KMS-11 (cell line): ENCODE data around the gene NGB.

Source experiments
- H2AFZ ChIP-seq: fragments of 200-600 bp; sonication (generic); 2 replicates; pipeline ENCODE4 v1.6.1; 2016; ENCODE audit warnings: antibody characterized with exemption, mixed run types, low read depth
- H3K27ac ChIP-seq: fragments of 200-600 bp; sonication (generic); 2 replicates; pipeline ENCODE4 v1.6.1; 2016; ENCODE audit warnings: mild to moderate bottlenecking, mixed run types
- H3K27me3 ChIP-seq: fragments of 200-600 bp; sonication (generic); 2 replicates; pipeline ENCODE4 v1.6.1; 2017; ENCODE audit warnings: mild to moderate bottlenecking, low read depth, mixed run types, moderate library complexity; ENCODE audit not compliant: insufficient read depth
- H3K36me3 ChIP-seq: fragments of 200-600 bp; sonication (generic); 2 replicates; pipeline ENCODE4 v1.6.1; 2017; ENCODE audit warnings: mild to moderate bottlenecking, mixed run types; ENCODE audit not compliant: insufficient read depth
- H3K4me1 ChIP-seq: fragments of 200-600 bp; sonication (generic); 2 replicates; pipeline ENCODE4 v1.6.1; 2016; ENCODE audit warnings: mild to moderate bottlenecking, low read depth, mixed run types; ENCODE audit not compliant: poor library complexity, severe bottlenecking
- H3K4me2 ChIP-seq: fragments of 200-600 bp; sonication (generic); 2 replicates; pipeline ENCODE4 v1.7.0; 2016; ENCODE audit warnings: mild to moderate bottlenecking, mixed run types
- H3K4me3 ChIP-seq: fragments of 200-600 bp; sonication (generic); IDR thresholded peaks from 2 replicates; pipeline ENCODE4 v1.6.1; 2017; ENCODE audit warnings: low read depth, low read length, mixed read lengths; ENCODE audit not compliant: insufficient read depth
- H3K79me2 ChIP-seq: fragments of 200-600 bp; sonication (generic); 2 replicates; pipeline ENCODE4 v1.6.1; 2016; ENCODE audit warnings: low read depth, mixed run types; ENCODE audit not compliant: insufficient read depth
- H3K9ac ChIP-seq: fragments of 200-600 bp; sonication (generic); 2 replicates; pipeline ENCODE4 v1.6.1; 2016; ENCODE audit warnings: mild to moderate bottlenecking, mixed run types
- H4K20me1 ChIP-seq: fragments of 200-600 bp; sonication (generic); 2 replicates; pipeline ENCODE4 v1.6.1; 2016; ENCODE audit warnings: mild to moderate bottlenecking, mixed run types; ENCODE audit not compliant: insufficient read depth
- TF ChIP-seq, protein P1 (sequence below): fragments of 200-600 bp; sonication (generic); conservative IDR thresholded peaks from 2 replicates; pipeline ENCODE4 v1.6.1; 2017; ENCODE audit warnings: low read depth, mild to moderate bottlenecking, antibody characterized with exemption, low read length, moderate library complexity, mixed read lengths

Gene NGB

DNA sequence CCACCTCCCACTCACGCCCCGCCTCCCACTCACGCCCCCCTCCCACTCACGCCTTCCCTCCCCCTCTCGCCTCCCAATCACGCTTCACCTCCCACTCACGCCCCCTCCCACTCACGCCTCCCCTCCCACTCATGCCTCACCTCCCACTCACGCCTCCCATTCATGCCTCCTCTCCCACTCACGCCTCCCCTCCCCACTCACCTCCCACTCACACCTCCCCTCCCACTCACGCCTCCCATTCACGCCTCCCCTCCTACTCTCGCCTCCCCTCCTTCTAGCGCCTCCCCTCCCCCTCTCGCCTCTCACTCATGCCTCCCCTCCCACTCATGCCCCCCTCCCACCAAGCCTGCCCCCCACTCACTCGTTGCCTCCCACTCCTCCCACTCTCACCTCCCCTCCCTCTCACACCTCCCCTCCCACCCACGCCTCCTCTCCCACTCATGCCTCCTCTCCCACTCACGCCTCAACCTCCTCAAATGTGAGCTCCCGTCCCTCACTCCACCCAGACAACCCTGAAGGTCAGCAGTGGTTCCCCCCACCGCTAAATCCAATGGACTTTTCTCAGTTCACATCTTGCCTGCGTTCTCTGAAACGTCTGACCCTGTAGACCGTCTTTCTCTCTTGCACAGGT, 49.6 kb downstream of the NGB start:
- Histone ChIP-seq H2AFZ (no peak overlapping the region), H3K9ac (no peak overlapping the region), H3K4me1 (no peaks in the 10 kb centered on the region), H3K4me2 (no peak overlapping the region), H3K27ac (no peak overlapping the region), H3K27me3 (no peaks in the 10 kb centered on the region), H3K79me2 (no peaks in the 10 kb centered on the region), H3K4me3 (no peak overlapping the region), H3K36me3 (no peaks in the 10 kb centered on the region), H4K20me1 (no peaks in the 10 kb centered on the region)
- TF ChIP-seq, protein P1, sequence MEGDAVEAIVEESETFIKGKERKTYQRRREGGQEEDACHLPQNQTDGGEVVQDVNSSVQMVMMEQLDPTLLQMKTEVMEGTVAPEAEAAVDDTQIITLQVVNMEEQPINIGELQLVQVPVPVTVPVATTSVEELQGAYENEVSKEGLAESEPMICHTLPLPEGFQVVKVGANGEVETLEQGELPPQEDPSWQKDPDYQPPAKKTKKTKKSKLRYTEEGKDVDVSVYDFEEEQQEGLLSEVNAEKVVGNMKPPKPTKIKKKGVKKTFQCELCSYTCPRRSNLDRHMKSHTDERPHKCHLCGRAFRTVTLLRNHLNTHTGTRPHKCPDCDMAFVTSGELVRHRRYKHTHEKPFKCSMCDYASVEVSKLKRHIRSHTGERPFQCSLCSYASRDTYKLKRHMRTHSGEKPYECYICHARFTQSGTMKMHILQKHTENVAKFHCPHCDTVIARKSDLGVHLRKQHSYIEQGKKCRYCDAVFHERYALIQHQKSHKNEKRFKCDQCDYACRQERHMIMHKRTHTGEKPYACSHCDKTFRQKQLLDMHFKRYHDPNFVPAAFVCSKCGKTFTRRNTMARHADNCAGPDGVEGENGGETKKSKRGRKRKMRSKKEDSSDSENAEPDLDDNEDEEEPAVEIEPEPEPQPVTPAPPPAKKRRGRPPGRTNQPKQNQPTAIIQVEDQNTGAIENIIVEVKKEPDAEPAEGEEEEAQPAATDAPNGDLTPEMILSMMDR: no peak

DNA sequence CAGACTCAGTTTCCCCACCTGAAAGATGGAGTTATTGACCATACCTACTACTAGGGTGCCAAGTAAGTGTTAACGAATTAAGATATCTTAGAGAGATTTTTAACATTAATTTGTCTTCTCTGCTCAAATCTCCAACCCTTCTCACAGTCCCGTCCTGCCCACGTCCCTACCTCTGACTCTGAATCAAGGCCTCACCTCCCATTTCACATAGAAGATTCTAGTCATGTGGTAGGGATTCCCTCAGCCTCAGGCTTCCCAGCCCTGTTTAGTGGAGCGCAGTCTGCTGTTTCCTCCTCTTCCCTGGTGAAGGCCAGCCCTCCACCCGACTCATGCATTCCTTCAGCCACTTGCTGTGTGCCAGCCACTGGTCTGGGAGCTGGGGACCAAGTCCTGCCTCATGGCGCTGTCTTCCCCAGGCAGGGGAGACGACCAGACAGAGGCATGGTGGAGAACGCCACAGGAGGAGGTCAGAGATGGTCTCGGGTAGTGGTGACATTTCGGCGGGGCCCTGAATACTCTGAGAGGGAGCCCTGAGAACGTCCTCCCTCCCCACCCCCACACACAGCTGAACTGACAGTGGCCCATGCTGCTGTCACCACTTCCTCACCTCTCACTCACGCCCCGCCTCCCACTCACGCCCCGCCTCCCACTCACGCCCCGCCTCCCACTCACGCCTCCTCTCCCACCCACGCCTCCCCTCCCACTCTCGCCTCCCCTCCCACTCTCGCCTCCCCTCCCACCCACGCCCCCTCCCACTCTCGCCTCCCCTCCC, 50.6 kb downstream of the NGB start:
- Histone ChIP-seq H3K4me2 (no peak overlapping the region), H3K36me3 (no peaks in the 10 kb centered on the region), H4K20me1 (no peaks in the 10 kb centered on the region), H3K27ac (no peak overlapping the region), H3K9ac (no peak overlapping the region), H2AFZ (no peak overlapping the region), H3K4me1 (no peaks in the 10 kb centered on the region), H3K79me2 (no peaks in the 10 kb centered on the region), H3K27me3 (no peaks in the 10 kb centered on the region), H3K4me3 (no peak overlapping the region)
- TF ChIP-seq, protein P1: no peak

DNA sequence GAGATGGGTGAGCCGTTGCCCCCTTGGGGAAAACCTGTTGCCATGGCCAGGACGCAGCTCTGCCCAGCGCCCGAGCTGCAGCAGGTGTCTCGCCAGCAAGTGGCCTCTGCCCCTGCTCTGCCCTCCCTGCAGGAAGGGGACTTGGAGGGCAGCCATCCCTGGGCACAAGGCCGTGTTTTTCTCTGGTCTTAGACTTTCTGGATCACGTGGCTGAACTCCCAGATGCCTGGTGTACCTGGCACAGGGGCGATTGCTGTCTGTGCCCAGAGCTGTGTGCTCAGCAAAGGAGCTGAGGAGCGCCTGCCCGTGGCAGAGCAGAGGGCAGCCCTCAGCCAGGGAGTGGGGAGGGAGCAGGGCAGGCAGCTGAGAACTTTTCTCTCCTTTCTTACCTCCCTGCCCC, 51.4 kb downstream of the NGB start:
- TF ChIP-seq, protein P1: no peak
- H3K9ac ChIP-seq: no peak overlapping the region

DNA sequence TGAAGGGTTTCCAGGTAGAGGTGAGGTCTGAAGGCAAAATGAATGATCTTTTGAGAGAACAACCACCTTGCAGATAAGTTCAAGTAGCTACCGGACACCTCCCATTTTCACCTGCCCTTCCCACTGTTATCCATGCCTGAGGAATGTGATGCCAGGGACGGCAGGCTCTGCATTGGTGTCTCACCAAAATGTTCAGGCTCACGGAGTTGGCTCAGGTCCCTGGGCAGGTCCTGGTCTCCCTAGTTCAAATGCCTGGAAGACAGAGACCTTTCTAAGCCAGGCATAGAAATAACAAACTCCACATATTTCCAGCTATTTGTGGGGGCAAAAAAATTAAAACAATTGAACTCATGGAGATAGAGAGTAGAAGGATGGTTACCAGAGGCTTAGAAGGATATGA, 53.5 kb downstream of the NGB start:
- no peaks in the 10 kb centered on the region for H4K20me1 ChIP-seq
- H3K4me3 ChIP-seq: no peak overlapping the region
- H3K27me3 ChIP-seq: no peaks in the 10 kb centered on the region
- no peak overlapping the region for H3K9ac ChIP-seq
- no peak overlapping the region for H2AFZ ChIP-seq
- H3K79me2 ChIP-seq: no peaks in the 10 kb centered on the region
- H3K4me2 ChIP-seq: no peak overlapping the region
- no peak overlapping the region for H3K27ac ChIP-seq
- H3K36me3 ChIP-seq: no peaks in the 10 kb centered on the region
- no peaks in the 10 kb centered on the region for H3K4me1 ChIP-seq
- TF ChIP-seq, protein P1: no peak

More for the DNA sequence above, 51.4 kb downstream of the NGB start:
- H2AFZ ChIP-seq: no peak overlapping the region
- no peaks in the 10 kb centered on the region for H3K79me2 ChIP-seq
- H3K4me2 ChIP-seq: no peak overlapping the region
- H4K20me1 ChIP-seq: no peaks in the 10 kb centered on the region
- H3K4me3 ChIP-seq: no peak overlapping the region
- no peak overlapping the region for H3K27ac ChIP-seq
- H3K4me1 ChIP-seq: no peaks in the 10 kb centered on the region
- no peaks in the 10 kb centered on the region for H3K27me3 ChIP-seq
- no peaks in the 10 kb centered on the region for H3K36me3 ChIP-seq
